HUES6 (cell line): ENCODE measurements around the gene KCNT1.
A peak's percentile ranks its signal among the peaks of the same experiment; 100 is the strongest.

Source experiments
- H3K27ac ChIP-seq: 2 replicates; pipeline ENCODE4 v1.7.0; 2013; ENCODE audit warnings: low read depth, mild to moderate bottlenecking, low read length, inconsistent platforms
- H3K27me3 ChIP-seq: 2 replicates; pipeline ENCODE4 v1.6.1; 2013; ENCODE audit warnings: low read length; ENCODE audit not compliant: control insufficient read depth, insufficient read depth
- H3K36me3 ChIP-seq: 2 replicates; pipeline ENCODE4 v1.6.1; 2013; ENCODE audit warnings: low read length; ENCODE audit not compliant: control insufficient read depth, insufficient read depth
- H3K4me1 ChIP-seq: 2 replicates; pipeline ENCODE4 v1.6.1; 2013; ENCODE audit warnings: low read length; ENCODE audit not compliant: control insufficient read depth, insufficient read depth
- H3K4me3 ChIP-seq: 2 replicates; pipeline ENCODE4 v1.5.1; 2013; ENCODE audit warnings: low read depth, low read length
- H3K9ac ChIP-seq: one replicate; pipeline ENCODE4 v1.6.1; 2013; ENCODE audit warnings: mild to moderate bottlenecking, low read length
- H3K9me3 ChIP-seq: 2 replicates; pipeline ENCODE4 v1.6.1; 2013; ENCODE audit warnings: low read depth, low read length; ENCODE audit not compliant: control insufficient read depth, insufficient read depth

Gene KCNT1

GRCh38 chr9:135712613-135713295 lies 10.8 kb downstream of the KCNT1 start:
- peaks cover 71% of the 10 kb centered on the region for H3K27me3 ChIP-seq
- no peak overlapping the region for H3K4me3 ChIP-seq
- no peaks in the 10 kb centered on the region for H3K9me3 ChIP-seq
- no peaks in the 10 kb centered on the region for H3K4me1 ChIP-seq
- H3K36me3 ChIP-seq = no peaks in the 10 kb centered on the region
- no peak overlapping the region for H3K27ac ChIP-seq
- H3K9ac ChIP-seq = no peak overlapping the region

DNA sequence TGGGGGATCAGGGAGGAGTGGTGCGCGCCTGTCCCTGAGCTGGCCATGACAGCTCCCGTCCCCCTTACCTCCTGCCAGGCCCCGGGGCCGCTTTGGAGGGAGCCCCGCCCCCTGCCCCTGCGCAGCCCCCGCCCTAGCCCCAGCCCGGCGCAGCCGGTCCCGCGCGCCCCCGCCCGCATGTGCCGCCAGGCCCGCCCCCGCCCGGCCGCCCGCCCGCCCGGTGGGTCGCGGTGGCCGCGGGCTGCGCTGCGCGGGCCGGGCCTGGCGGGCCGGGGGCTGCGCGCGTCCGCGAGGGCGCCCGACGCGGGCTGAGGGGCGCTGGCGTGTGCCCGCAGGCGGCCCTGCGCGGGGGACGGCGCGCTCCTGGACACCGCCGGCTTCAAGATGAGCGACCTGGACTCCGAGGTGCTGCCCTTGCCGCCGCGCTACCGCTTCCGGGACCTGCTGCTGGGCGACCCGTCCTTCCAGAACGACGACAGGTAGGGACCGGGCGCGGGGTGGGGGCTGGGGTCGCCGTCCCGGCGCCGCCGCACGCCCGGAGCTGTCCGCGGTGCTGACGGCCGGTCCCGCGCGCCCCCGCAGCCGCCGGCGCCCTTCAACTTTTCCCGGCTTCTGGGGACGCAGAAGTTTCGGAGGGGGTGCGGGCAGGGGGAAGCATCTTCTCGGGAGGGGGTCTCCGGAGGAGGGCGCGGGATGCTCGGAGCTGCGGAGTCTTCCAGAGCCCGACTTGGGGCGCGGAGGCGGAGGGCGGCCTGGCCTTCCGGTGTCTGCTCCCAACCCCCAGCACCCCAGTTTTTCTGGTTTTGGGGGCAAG lies 12.5 kb downstream of the KCNT1 start:
- H3K4me3 ChIP-seq = peak overlapping the region; percentile 62
- no peaks in the 10 kb centered on the region for H3K4me1 ChIP-seq
- H3K27ac ChIP-seq = no peak overlapping the region
- H3K9ac ChIP-seq = no peak overlapping the region
- peaks cover 70% of the 10 kb centered on the region for H3K27me3 ChIP-seq
- H3K9me3 ChIP-seq = no peaks in the 10 kb centered on the region
- H3K36me3 ChIP-seq = no peaks in the 10 kb centered on the region

GRCh38 chr9:135715056-135715595 lies 13.1 kb downstream of the KCNT1 start:
- Histone ChIP-seq H3K4me1 (no peaks in the 10 kb centered on the region), H3K27me3 (peaks cover 68% of the 10 kb centered on the region), H3K9me3 (no peaks in the 10 kb centered on the region), H3K27ac (no peak overlapping the region), H3K4me3 (peak overlapping the region; percentile 36), H3K9ac (no peak overlapping the region), H3K36me3 (no peaks in the 10 kb centered on the region)

DNA sequence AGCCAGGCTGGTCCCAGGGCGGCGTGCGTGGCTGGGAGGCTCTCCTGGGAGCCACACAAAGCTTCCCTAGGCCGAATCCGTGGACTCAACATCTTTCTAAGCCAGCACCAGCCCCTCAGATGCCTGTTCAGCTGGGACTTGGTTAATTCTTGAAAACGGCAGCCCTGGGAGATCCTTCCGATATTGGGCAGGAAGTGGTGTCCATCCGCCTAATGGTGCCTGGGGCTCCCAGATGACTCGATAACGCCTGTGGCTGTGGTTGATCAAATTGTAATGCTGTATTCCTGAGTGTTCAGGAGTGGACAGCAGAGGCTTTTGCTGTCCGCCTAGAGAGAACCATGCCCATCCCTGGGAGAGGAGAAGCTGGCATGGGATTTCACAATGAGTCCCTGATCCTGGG lies 14.1 kb downstream of the KCNT1 start:
- Histone ChIP-seq H3K27me3 (peaks cover 62% of the 10 kb centered on the region), H3K36me3 (no peaks in the 10 kb centered on the region), H3K4me1 (no peaks in the 10 kb centered on the region), H3K4me3 (no peak overlapping the region), H3K27ac (no peak overlapping the region), H3K9ac (no peak overlapping the region), H3K9me3 (no peaks in the 10 kb centered on the region)

DNA sequence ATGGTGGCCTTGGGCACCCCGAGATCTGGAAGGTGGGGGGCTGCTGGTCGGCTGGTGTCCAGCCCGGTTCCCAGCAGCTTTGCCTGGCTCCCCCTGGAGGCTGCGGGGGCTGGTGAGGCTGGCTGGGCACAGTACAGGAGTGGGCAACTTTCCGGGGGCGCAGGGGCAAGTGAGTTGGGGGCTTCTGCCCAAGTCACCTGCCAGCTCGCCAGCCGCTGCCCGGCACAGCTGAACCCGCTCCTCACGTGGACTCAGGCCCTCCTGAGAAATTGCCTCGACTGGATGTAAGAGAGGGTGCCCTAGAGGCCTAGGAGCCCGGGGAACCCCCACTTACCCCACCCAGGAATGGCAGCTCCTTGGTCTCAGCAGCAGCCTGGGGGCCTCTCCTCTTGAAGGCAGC lies 15.4 kb downstream of the KCNT1 start:
- H3K4me3 ChIP-seq = no peak overlapping the region
- H3K27ac ChIP-seq = no peak overlapping the region
- no peaks in the 10 kb centered on the region; the same call in 1 of the 2 replicates for H3K4me1 ChIP-seq
- no peaks in the 10 kb centered on the region for H3K9me3 ChIP-seq
- H3K27me3 ChIP-seq = peaks cover 48% of the 10 kb centered on the region
- H3K36me3 ChIP-seq = no peaks in the 10 kb centered on the region
- H3K9ac ChIP-seq = no peak overlapping the region

- Histone ChIP-seq H3K27me3 (peaks cover 36% of the 10 kb centered on the region), H3K27ac (no peak overlapping the region), H3K9me3 (no peaks in the 10 kb centered on the region), H3K36me3 (no peaks in the 10 kb centered on the region), H3K4me1 (no peaks in the 10 kb centered on the region; the same call in 1 of the 2 replicates), H3K9ac (no peak overlapping the region), H3K4me3 (no peak overlapping the region)
Measured at GRCh38 chr9:135718616-135719015, 16.6 kb downstream of the KCNT1 start.

- no peaks in the 10 kb centered on the region for H3K9me3 ChIP-seq
- no peaks in the 10 kb centered on the region; the same call in 1 of the 2 replicates for H3K4me1 ChIP-seq
- H3K27ac ChIP-seq = no peak overlapping the region
- no peak overlapping the region for H3K4me3 ChIP-seq
- H3K27me3 ChIP-seq = peaks cover 32% of the 10 kb centered on the region
- no peak overlapping the region for H3K9ac ChIP-seq
- H3K36me3 ChIP-seq = no peaks in the 10 kb centered on the region
Measured at GRCh38 chr9:135719472-135719871, 17.5 kb downstream of the KCNT1 start.

- peaks cover 4% of the 10 kb centered on the region; the same call in 1 of the 2 replicates for H3K27me3 ChIP-seq
- H3K4me1 ChIP-seq = peaks cover 5% of the 10 kb centered on the region; the same call in 1 of the 2 replicates
- H3K9me3 ChIP-seq = no peaks in the 10 kb centered on the region
- H3K9ac ChIP-seq = no peak overlapping the region
- H3K36me3 ChIP-seq = no peaks in the 10 kb centered on the region
- no peak overlapping the region for H3K27ac ChIP-seq
- H3K4me3 ChIP-seq = no peak overlapping the region
Measured at GRCh38 chr9:135722365-135722764, 20.4 kb downstream of the KCNT1 start.

DNA sequence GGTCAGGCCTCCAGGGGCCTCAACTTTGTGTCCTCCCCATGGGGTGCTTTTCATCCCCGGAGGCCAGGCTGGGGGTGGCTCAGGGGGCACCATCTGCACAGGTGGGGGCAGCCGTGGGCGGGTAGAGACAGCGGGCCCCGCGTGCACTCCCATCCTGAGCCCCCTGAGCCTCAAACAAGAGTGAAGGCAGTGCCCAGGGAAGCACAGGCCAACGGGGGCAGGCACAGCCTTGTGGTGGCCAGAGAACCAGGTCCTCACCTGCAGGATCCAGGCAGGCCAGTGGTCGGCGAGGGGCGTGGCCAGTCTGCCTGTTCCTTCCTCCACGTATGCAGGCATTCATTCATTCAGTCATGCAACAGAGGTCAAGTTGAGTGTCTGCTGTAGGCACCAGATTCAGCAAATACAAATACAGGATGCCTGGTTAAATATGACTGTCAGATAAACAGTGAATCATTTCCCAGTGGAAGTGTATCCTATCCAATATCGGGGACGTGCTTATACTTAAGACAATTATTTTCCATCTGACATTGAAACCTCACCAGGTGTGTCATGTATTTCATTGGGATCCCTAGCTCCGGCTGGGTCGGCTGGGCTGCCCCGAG lies 22.3 kb downstream of the KCNT1 start:
- no peaks in the 10 kb centered on the region for H3K36me3 ChIP-seq
- H3K9ac ChIP-seq = no peak overlapping the region
- H3K4me3 ChIP-seq = no peak overlapping the region
- H3K4me1 ChIP-seq = peaks cover 5% of the 10 kb centered on the region; the same call in 1 of the 2 replicates
- no peaks in the 10 kb centered on the region for H3K9me3 ChIP-seq
- no peak overlapping the region for H3K27ac ChIP-seq
- H3K27me3 ChIP-seq = no peaks in the 10 kb centered on the region

DNA sequence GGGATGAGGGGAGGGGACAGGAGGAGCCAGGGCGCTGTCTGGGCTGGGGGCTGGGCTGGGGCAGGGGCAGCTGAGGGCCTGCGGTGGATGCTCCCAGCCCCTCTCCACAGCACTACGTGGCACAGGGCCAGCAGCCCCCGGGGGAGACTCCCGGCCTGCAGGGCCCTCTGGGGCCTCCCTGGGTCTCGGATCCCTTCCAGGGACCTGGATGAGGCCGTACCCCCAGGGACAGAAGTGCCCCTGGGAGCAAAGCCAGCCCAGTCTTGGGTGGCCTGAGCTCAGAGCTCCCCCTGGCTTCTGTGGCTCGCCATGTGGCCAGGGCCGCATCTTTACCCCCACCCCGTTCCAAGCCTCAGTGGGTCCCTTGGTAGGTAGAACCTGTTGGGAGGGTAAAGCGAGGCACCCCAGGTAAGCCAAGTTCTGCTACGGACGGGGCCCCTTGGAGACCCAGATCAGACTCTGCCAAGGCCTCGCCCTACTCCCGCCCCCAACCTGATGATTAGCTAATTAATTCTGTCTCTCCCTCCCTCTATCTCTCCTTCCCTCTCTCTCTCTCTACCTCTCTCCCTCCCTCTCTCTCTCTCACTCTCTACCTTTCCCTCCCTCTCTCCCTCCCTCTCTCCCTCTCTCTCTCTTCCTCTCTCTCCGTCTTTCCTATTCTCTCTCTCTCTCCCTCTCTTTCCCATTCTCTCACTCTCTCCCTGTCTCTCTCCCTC lies 24.3 kb downstream of the KCNT1 start:
- H3K9me3 ChIP-seq = peaks cover 5% of the 10 kb centered on the region; the same call in 1 of the 2 replicates
- no peak overlapping the region for H3K27ac ChIP-seq
- H3K4me3 ChIP-seq = no peak overlapping the region
- peaks cover 5% of the 10 kb centered on the region; the same call in 1 of the 2 replicates for H3K4me1 ChIP-seq
- H3K9ac ChIP-seq = no peak overlapping the region
- no peaks in the 10 kb centered on the region for H3K36me3 ChIP-seq
- no peaks in the 10 kb centered on the region for H3K27me3 ChIP-seq
